HG02970 (cell line): ENCODE results near the gene PRRC2C.
"Not testable (repeated sequence)": the region's sequence is repeated elsewhere in the genome, so short reads cannot be mapped to it uniquely, and the experiment has no call there.

ENCODE experiments used
- ATAC-seq: cut with Tn5 transposase; IDR thresholded peaks from one replicate; pipeline ENCODE4 v1.9.1; 2021; ENCODE audit warnings: mild to moderate bottlenecking, moderate library complexity, moderate number of reproducible peaks; ENCODE audit not compliant: unreplicated experiment, low FRiP score

The PRRC2C gene

DNA sequence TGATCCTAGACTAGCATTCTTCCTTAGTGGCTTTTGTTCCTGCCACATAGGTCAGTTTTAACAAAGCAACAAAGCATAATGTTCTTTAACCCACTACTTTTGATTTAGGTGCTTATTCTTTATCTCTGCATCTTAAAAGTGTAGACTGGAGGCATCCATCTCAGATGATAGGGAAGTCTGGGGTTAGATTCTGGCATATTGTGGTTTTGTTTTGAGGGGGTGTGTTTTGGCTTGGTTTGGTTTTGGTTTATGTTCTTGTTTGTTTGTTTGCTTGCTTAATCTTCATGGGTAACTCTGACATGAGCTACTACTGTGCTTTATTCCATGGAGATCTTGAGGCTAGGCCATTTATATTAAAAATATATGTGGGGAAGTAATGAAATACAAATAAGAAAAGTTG is 96.4 kb downstream of the PRRC2C start:
- ATAC-seq, result no peak

GRCh38 chr1:171582589-171582988 is 97.3 kb downstream of the PRRC2C start:
- ATAC-seq, result no peak

- no peak for ATAC-seq
Measured at GRCh38 chr1:171583591-171584201, 98.4 kb downstream of the PRRC2C start.

- ATAC-seq, result no peak
Measured at GRCh38 chr1:171585715-171586114, 100.4 kb downstream of the PRRC2C start.

GRCh38 chr1:171588230-171588629 is 102.9 kb downstream of the PRRC2C start:
- ATAC-seq, result no peak

GRCh38 chr1:171590022-171590421 is 104.7 kb downstream of the PRRC2C start:
- ATAC-seq, result no peak

DNA sequence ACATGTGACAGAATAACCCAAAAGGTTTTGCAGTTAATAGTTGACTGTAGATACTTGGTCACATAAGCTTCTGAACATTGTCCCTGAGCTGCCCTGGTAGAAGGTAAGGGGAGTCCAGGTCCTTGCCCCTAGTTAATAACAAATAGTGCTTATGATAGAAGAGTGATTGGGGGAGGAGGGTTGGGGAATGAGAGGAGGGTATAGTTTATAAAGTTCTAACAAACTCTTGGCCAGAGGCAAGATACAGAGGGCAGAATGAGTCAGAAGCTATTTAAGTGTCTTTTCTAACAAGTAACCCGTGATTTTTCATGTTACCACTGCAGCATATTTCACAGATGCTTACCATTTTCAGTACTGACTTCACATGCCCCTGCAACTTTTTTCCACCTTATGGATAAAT is 110.0 kb downstream of the PRRC2C start:
- no peak for ATAC-seq

- ATAC-seq, result no peak
Measured at GRCh38 chr1:171596119-171596518, 110.8 kb downstream of the PRRC2C start.

DNA sequence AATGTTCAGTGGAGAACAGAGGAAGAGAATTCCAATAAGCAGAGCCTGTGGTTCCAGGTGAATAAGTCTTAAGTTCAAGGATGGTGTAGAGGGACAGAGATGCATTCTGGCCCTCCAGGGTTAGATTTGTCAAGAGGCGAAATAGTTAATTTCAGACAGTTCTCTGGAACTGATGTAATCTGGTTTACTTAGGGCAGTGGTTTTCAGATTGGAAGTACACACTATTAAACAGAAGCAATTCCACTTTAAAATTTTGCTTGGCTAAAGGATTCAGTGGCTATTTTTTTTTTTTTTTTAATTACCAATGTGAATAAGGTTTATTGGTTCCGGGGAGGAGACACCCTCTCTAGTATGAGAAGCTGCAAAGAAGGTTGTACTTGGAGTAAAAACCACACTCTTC is 111.4 kb downstream of the PRRC2C start:
- no peak for ATAC-seq

- no peak for ATAC-seq
Measured at GRCh38 chr1:171597203-171597602, 111.9 kb downstream of the PRRC2C start.

DNA sequence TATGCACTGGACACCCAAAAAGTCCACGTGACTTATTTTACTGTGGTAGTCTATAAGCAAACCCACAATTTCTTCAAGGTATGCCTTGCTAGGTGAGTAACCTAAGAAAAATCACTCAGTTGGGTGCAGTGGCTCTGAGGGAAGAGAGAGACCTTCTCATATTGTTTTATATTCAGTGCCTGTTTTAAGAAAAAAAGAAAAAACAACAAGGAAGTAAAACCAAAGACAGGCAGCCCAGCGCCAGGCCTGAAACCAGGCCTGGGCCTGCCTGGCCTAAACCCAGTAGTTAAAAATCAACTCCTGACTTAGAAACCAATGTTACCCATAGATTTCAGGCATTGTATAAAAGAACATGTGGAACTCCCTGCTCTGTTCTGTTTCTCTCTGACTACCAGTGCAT is 115.0 kb downstream of the PRRC2C start:
- ATAC-seq, result not testable (repeated sequence)

- ATAC-seq, result no peak
Measured at GRCh38 chr1:171600862-171601261, 115.5 kb downstream of the PRRC2C start.

DNA sequence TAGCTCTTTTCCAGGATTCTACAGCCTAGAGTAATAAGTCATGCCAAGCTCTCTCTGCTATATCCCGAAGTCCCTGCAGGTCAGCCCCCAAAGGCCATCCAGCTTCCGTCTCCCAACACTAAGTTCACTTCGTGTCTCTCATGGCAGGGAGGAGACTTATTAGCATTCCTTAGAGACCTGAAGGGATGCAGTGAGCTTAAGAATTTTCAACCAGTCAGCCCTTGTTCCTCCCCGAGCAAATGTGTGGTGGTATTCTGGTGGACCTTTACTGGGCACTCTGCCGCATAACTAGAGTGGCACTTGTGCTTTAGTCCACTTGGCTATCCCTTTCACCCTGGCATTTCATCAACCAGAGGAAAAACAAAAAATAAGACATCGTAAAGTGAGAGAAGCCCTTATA is 117.7 kb downstream of the PRRC2C start:
- ATAC-seq, result not testable (repeated sequence)

DNA sequence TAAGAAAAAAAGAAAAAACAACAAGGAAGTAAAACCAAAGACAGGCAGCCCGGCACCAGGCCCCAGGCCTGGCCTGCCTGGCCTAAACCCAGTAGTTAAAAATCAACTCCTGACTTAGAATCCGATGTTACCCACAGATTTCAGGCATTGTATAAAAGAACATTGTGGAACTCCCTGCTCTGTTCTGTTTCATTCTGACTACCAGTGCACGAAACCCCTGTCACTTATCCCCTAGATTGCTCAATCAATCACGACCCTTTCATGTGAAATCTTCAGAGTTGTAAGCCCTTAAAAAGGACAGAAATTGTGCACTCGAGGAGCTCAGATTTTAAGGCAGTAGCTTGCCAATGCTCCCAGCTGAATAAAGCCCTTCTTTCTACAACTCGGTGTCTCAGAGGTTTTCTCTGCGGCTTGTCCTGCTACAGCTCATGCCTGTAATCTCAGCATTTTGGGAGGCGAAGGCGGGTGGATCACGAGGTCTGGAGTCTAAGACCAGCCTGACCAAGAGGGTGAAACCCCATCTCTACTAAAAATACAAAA is 121.1 kb downstream of the PRRC2C start:
- no peak for ATAC-seq

GRCh38 chr1:171610385-171610784 is 125.1 kb downstream of the PRRC2C start:
- no peak for ATAC-seq

GRCh38 chr1:171611306-171611705 is 126.0 kb downstream of the PRRC2C start:
- no peak for ATAC-seq

DNA sequence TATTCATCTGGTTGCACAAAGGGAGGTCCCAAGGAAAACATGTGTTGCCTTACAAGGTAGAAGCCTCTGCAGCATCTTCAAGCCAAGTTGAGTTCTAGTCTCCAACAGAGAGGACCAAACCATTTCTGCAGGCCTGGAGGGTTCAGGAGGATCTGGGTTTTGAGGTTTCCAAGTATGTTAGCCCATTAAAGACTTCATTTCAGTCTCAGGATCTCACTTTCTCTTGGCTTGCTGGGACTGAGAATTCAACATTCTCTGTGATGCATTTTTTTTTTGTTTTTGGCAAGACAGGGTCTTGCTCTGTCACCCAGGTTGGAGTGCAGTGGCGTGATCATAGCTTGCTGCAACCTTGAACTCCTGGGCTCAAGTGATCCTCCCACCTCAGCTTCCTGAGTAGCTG is 128.0 kb downstream of the PRRC2C start:
- no peak for ATAC-seq

DNA sequence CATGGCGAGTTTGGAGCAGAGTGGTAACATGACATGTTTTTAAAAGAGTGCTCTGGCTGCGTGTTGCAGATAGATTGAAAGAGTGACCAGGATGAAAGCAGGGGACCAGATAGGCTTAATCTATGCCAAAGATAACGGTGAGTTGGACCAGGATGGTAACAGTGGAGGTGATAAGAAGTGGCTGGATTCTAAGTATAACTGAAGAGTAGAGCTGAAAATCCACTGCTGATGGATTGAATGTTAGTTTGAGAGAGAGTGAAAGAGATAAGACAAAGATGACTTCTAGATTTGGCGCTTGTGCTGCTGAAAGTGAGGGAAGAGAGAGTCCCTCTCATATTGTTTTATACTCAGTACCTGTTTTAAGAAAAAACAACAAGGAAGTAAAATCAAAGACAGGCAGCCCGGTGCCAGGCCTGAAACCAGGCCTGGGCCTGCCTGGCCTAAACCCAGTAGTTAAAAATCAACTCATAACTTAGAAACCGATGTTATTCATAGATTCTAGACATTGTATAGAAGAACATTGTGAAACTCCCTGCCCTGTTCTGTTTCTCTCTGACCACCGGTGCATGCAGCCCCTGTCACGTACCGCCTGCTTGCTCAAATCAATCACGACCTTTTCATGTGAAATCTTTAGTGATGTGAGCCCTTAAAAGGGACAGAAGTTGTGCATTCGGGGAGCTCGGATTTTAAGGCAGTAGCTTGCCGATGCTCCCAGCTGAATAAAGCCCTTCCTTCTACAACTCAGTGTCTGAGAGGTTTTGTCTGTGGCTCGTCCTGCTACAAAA is 130.0 kb downstream of the PRRC2C start:
- ATAC-seq, result not testable (repeated sequence)

DNA sequence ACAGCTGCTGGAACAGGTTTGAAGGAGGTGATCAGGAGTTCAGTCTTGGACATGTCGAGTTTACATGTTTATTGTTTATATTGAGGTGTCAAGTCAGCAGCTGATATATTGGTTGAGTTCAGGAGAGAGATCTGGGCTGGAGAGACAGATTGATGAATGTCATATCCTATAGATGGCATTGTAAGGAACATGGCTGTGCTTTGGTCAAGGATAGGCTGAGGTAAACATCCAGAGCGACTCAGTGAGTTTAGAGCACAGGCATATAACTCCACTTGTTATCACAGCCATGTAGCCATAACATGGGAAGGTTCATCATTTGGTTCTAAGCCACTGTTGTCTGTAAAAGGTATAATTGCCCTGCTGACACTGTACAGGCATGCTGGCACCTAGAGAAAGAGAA is 131.3 kb downstream of the PRRC2C start:
- ATAC-seq, result no peak

GRCh38 chr1:171622152-171622462 is 136.8 kb downstream of the PRRC2C start, which contains the start of gene MYOCOS:
Gene MYOCOS, plus strand, starts transcription at chr1:171622243. Its CDS starts 1,641 bp downstream, at chr1:171623884.
- ATAC-seq, result no peak

GRCh38 chr1:171623651-171624331 is 138.5 kb downstream of the PRRC2C start:
- ATAC-seq, result no peak
